C4-2B (cell line): ENCODE measurements around the gene COX5A.

Experiments
- H3K27ac ChIP-seq: fragments of 450-650 bp; 2 replicates; pipeline ENCODE4 v1.5.1; 2017
- CTCF ChIP-seq: fragments of 450-650 bp; conservative IDR thresholded peaks from 2 replicates; pipeline ENCODE4 v1.5.1; 2017; ENCODE audit warnings: mild to moderate bottlenecking
- ZFX ChIP-seq: fragments of 450-650 bp; IDR thresholded peaks from 2 replicates; pipeline ENCODE4 v1.6.1; 2017

COX5A gene

GRCh38 chr15:74928771-74929198 is 9.1 kb downstream of the COX5A start:
- TF ChIP-seq ZFX: no peak
- TF ChIP-seq CTCF: no peak
- no peak overlapping the region for H3K27ac ChIP-seq

- H3K27ac ChIP-seq: no peak overlapping the region
- TF ChIP-seq CTCF: no peak
- TF ChIP-seq ZFX: no peak
These were observed 13.3 kb downstream of the COX5A start for GRCh38 chr15:74924525-74924924.

- TF ChIP-seq ZFX (no peak), CTCF (no peak)
- H3K27ac ChIP-seq: no peak overlapping the region
These were observed 17.4 kb downstream of the COX5A start for GRCh38 chr15:74920456-74920855.

- TF ChIP-seq ZFX: no peak
- TF ChIP-seq CTCF: no peak
- no peak overlapping the region for H3K27ac ChIP-seq
These were observed 20.2 kb downstream of the COX5A start for GRCh38 chr15:74917676-74918075.

- peak overlapping the region; percentile 24 for H3K27ac ChIP-seq
These were observed 24.1 kb downstream of the COX5A start for GRCh38 chr15:74913799-74914198.

- no peak for TF ChIP-seq ZFX
- TF ChIP-seq CTCF: no peak
- peak overlapping the region; percentile 66 for H3K27ac ChIP-seq
These were observed 24.8 kb downstream of the COX5A start for GRCh38 chr15:74913041-74913440.

GRCh38 chr15:74908635-74909034 is 29.2 kb downstream of the COX5A start:
- TF ChIP-seq ZFX (no peak), CTCF (no peak)
- no peak overlapping the region for H3K27ac ChIP-seq

- TF ChIP-seq ZFX (no peak), CTCF (no peak)
- peak overlapping the region; percentile 97 for H3K27ac ChIP-seq
These were observed 30.6 kb downstream of the COX5A start for GRCh38 chr15:74907163-74907870.
